Right lobe of liver (tissue), 4 donors: ENCODE results near the gene GRK1.

Experiments
- CTCF ChIP-seq, 4 donors: fragments of 200-600 bp in 3 of 4; fragments of 450-650 bp in 1 of 4; IDR thresholded peaks; one replicate each; pipeline versions ENCODE4 v1.5.1 to v1.8.0; 2016 to 2022; ENCODE audit warnings: antibody characterized with exemption in 4 of 4, mild to moderate bottlenecking in 2 of 4
- POLR2A ChIP-seq: fragments of 450-650 bp; IDR thresholded peaks from one replicate; pipeline ENCODE4 v1.6.1; 2017; ENCODE audit warnings: antibody characterized with exemption, mild to moderate bottlenecking
- donor health status: DM: no; HTN: no; CAD: no.
- donor health status: DM: no; HTN: no; CAD: no.
- donor health status: DM: no; HTN: yes; CAD: no.

- no peak for TF ChIP-seq POLR2A
- no peak for TF ChIP-seq CTCF (IDR thresholded peaks at IDR 0.05)
These were observed 65.3 kb downstream of the GRK1 start for GRCh38 chr13:113732176-113732960.
